GM20000 (cell line): ENCODE data around the gene CCDC106.

Experiments
- DNase-seq: peaks from one replicate; pipeline ENCODE4 v3.0.0; 2012; ENCODE audit warnings: low spot score
- CTCF ChIP-seq: IDR thresholded peaks from 2 replicates; pipeline ENCODE4 v1.5.1; 2012; ENCODE audit warnings: mild to moderate bottlenecking, control low read depth; ENCODE audit errors: extremely low read depth, missing control alignments

Gene CCDC106

GRCh38 chr19:55624109-55625003 lies 23.7 kb upstream of the CCDC106 start, which contains the start of gene ZNF784:
Gene ZNF784 (minus strand): TSS chr19:55624566. CDS start chr19:55624561, 5 bp downstream.
- DNase-seq, result peak; percentile 96
- no peak for TF ChIP-seq CTCF

DNA sequence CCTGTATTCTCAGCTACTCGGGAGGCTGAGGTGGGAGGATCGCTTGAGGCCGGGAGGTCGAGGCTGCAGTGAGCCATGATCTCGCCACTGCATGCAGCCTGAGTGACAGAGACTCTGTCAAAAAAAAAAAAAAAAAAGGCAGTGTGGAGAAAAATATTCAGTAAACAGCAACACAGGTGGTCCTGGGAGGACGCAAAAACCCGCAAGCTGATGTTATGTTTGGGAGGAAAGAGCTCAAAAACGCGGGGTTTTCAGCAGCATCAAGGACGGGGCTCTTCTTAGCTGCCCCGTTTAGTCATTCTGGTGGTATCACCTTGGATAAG lies 23.0 kb upstream of the CCDC106 start:
- no peak for DNase-seq
- no peak for TF ChIP-seq CTCF

DNA sequence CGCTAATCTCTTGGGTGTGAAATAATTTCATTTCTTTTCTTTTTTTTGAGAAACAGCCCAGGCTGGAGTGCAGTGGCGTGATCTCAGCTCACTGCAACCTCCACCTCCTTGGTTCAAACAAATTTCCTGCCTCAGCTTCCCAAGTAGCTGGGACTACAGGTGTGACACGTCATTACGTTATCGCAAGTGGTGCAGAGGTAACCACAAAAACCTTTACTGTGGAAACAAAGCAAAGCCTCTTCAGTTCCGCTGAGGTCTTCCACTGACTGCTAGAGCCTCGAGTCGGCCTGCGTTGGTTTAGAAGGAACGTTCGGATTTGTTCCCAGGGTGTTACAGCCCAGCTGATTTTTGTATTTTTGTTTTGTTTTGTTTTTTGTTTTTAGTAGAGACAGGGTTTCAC lies 21.7 kb upstream of the CCDC106 start:
- TF ChIP-seq CTCF, result no peak
- no peak for DNase-seq

DNA sequence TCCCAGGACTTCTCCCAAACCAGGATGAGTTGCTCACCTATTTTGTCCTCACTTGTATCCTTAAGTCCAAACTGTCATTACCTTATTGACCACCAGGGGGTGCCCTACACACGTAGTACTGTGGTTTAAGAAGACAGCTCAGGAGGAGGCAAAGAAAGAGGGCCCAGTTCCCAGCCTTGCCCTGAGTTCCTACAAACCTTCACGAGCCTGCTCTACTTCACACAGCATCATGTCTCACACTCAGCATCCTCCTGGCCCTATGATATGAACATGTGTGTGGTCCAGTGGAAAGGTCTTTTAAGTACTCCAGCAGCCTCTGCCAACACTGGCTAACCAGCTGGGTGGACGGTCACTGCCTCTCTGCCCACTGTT lies 15.6 kb upstream of the CCDC106 start:
- TF ChIP-seq CTCF, result peak; percentile 78
- DNase-seq, result peak; percentile 66

GRCh38 chr19:55633861-55634260 lies 14.2 kb upstream of the CCDC106 start:
- no peak for DNase-seq
- TF ChIP-seq CTCF, result no peak

GRCh38 chr19:55635334-55635717 lies 12.7 kb upstream of the CCDC106 start:
- no peak for TF ChIP-seq CTCF
- no peak for DNase-seq

GRCh38 chr19:55635856-55636440 lies 12.1 kb upstream of the CCDC106 start:
- TF ChIP-seq CTCF, result no peak
- no peak for DNase-seq
